Keratinocyte (primary cell): Measurements from ENCODE around the gene NUDT14. TPM values are rescaled to one million over a fixed set of nuclear protein-coding genes. Genes with fewer than 3 reads are reported as not detected.

Experiments
- DNase-seq: peaks from one replicate; pipeline ENCODE4 v3.0.0-alpha.2; 2011; ENCODE audit warnings: low read depth, missing footprints, low spot score
- FAIRE-seq: peaks from 2 replicates; lab custom pipeline; 2011; peaks lifted over from hg19 to GRCh38; lab: Jason Lieb, UNC
- H2AFZ ChIP-seq: 2 replicates; pipeline ENCODE4 v1.6.0; 2012; ENCODE audit warnings: low read length, control low read depth, inconsistent platforms; ENCODE audit not compliant: control insufficient read depth
- H3K27ac ChIP-seq: 2 replicates; pipeline ENCODE4 v1.5.1; 2011; ENCODE audit warnings: low read length; ENCODE audit not compliant: control insufficient read depth, insufficient read depth
- H3K27me3 ChIP-seq: 3 replicates; pipeline ENCODE4 v1.6.0; 2011; ENCODE audit warnings: low read length; ENCODE audit not compliant: control insufficient read depth, insufficient read depth; ENCODE audit errors: extremely low read depth
- H3K36me3 ChIP-seq, 2 experiments: 2 replicates in 1 of 2; 3 replicates in 1 of 2; pipeline ENCODE4 v1.5.1; 2011; ENCODE audit warnings: low read length in 2 of 2, mild to moderate bottlenecking in 1 of 2; ENCODE audit not compliant: control insufficient read depth in 2 of 2, insufficient read depth in 2 of 2; ENCODE audit errors: extremely low read depth in 1 of 2
- H3K4me1 ChIP-seq: 3 replicates; pipeline ENCODE4 v1.5.1; 2011; ENCODE audit warnings: low read length; ENCODE audit not compliant: control insufficient read depth, insufficient read depth; ENCODE audit errors: extremely low read depth
- H3K4me2 ChIP-seq: 3 replicates; pipeline ENCODE4 v1.6.0; 2011; ENCODE audit warnings: low read depth, low read length; ENCODE audit not compliant: control insufficient read depth, insufficient read depth; ENCODE audit errors: extremely low read depth
- H3K4me3 ChIP-seq, 3 experiments: fragments of 200-600 bp in 1 of 3; sonication (generic) in 1 of 3; 2 replicates in 2 of 3; 3 replicates in 1 of 3; pipeline ENCODE4 v1.5.1; 2011 to 2016; ENCODE audit warnings: low read length in 3 of 3, mild to moderate bottlenecking in 3 of 3, control low read depth in 2 of 3, inconsistent platforms in 1 of 3, low read depth in 1 of 3, mixed read lengths in 1 of 3, mixed run types in 1 of 3, moderate library complexity in 1 of 3; ENCODE audit not compliant: control insufficient read depth in 2 of 3, insufficient read depth in 2 of 3; ENCODE audit errors: extremely low read depth in 1 of 3
- H3K79me2 ChIP-seq: 2 replicates; pipeline ENCODE4 v1.6.0; 2012; ENCODE audit warnings: low read length; ENCODE audit not compliant: control insufficient read depth, insufficient read depth
- H3K9ac ChIP-seq: 3 replicates; pipeline ENCODE4 v1.6.0; 2011; ENCODE audit warnings: low read length; ENCODE audit not compliant: control insufficient read depth, insufficient read depth; ENCODE audit errors: extremely low read depth
- H3K9me1 ChIP-seq: 3 replicates; pipeline ENCODE4 v1.6.0; 2011; ENCODE audit warnings: low read length; ENCODE audit not compliant: control insufficient read depth, insufficient read depth; ENCODE audit errors: extremely low read depth
- H3K9me3 ChIP-seq: 2 replicates; pipeline ENCODE4 v1.5.1; 2012; ENCODE audit warnings: low read depth, low read length; ENCODE audit not compliant: control insufficient read depth
- H4K20me1 ChIP-seq: 3 replicates; pipeline ENCODE4 v1.6.0; 2011; ENCODE audit warnings: low read length; ENCODE audit not compliant: control insufficient read depth, insufficient read depth; ENCODE audit errors: extremely low read depth
- EZH2 ChIP-seq: IDR thresholded peaks from one replicate; pipeline ENCODE4 v1.6.1; 2012; ENCODE audit warnings: inconsistent platforms, mild to moderate bottlenecking, low read length, moderate library complexity
- dilution Hi-C: fragments of 300-500 bp; cut with MboI; formaldehyde crosslinking; loops from one replicate; pipeline ENCODE4 v1.7.0; 2020; ENCODE audit warnings: low sequenced_read_pairs; ENCODE audit not compliant: extremely low pct_ligation_motif_present
- polyA plus RNA-seq, 5 experiments: library from polyadenylated mRNA; depleted of rRNA in 3 of 5; stranded (reverse) in 3 of 5; stranded (forward) in 1 of 5; unstranded in 1 of 5; fragments of >200 nt; gene quantifications; 1 replicate in 1 of 5; 2 replicates in 3 of 5; 3 replicates in 1 of 5; pipeline versions ENCODE4 v1.2.1 to v1.2.3, GENCODE V29; 2011 to 2012; ENCODE audit warnings: missing spikeins in 2 of 5, low read depth in 1 of 5, low replicate concordance in 1 of 5
- TF ChIP-seq, protein P1 (sequence below), 3 experiments: IDR thresholded peaks in 1 of 3; conservative IDR thresholded peaks in 1 of 3; optimal IDR thresholded peaks in 1 of 3; 2 replicates in 2 of 3; 3 replicates in 1 of 3; pipeline versions ENCODE3 to v1.5.1; 2011; ENCODE audit warnings: low read length in 3 of 3, mild to moderate bottlenecking in 3 of 3, moderate library complexity in 2 of 3, control low read depth in 1 of 3, inconsistent platforms in 1 of 3; ENCODE audit not compliant: insufficient read depth in 2 of 3; ENCODE audit errors: extremely low read depth in 1 of 3

NUDT14 gene
- polyA plus RNA-seq, 1 donor (not counting 4 experiments of a cell fraction or from before 2014, with no cell fraction given): 15.6 TPM

GRCh38 chr14:105144026-105144665 is 37.0 kb downstream of the NUDT14 start:
- Histone ChIP-seq H3K4me2 (no peak overlapping the region), H4K20me1 (no peaks in the 10 kb centered on the region), H3K36me3 (peaks cover 30 to 32% of the 10 kb centered on the region in 2 experiments), H3K27ac (no peak overlapping the region), H3K9ac (no peak overlapping the region), H3K27me3 (no peaks in the 10 kb centered on the region), H3K79me2 (no peaks in the 10 kb centered on the region), H3K4me1 (no peaks in the 10 kb centered on the region), H3K9me3 (peaks cover 7% of the 10 kb centered on the region), H3K4me3 (no peak overlapping the region), H3K9me1 (no peaks in the 10 kb centered on the region), H2AFZ (no peak overlapping the region)
- no peak for FAIRE-seq
- TF ChIP-seq, protein P1, sequence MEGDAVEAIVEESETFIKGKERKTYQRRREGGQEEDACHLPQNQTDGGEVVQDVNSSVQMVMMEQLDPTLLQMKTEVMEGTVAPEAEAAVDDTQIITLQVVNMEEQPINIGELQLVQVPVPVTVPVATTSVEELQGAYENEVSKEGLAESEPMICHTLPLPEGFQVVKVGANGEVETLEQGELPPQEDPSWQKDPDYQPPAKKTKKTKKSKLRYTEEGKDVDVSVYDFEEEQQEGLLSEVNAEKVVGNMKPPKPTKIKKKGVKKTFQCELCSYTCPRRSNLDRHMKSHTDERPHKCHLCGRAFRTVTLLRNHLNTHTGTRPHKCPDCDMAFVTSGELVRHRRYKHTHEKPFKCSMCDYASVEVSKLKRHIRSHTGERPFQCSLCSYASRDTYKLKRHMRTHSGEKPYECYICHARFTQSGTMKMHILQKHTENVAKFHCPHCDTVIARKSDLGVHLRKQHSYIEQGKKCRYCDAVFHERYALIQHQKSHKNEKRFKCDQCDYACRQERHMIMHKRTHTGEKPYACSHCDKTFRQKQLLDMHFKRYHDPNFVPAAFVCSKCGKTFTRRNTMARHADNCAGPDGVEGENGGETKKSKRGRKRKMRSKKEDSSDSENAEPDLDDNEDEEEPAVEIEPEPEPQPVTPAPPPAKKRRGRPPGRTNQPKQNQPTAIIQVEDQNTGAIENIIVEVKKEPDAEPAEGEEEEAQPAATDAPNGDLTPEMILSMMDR (optimal IDR thresholded peaks at IDR 0.05 in 1 of 3, IDR thresholded peaks at IDR 0.05 in 1 of 3, conservative IDR thresholded peaks at IDR 0.05 in 1 of 3; ENCODE audit: extremely low read depth in 1 of 3, insufficient read depth in 2 of 3, low read length in 3 of 3): no peak
- TF ChIP-seq EZH2: no peak
- no peak for DNase-seq
- dilution Hi-C loops: no loop called here

DNA sequence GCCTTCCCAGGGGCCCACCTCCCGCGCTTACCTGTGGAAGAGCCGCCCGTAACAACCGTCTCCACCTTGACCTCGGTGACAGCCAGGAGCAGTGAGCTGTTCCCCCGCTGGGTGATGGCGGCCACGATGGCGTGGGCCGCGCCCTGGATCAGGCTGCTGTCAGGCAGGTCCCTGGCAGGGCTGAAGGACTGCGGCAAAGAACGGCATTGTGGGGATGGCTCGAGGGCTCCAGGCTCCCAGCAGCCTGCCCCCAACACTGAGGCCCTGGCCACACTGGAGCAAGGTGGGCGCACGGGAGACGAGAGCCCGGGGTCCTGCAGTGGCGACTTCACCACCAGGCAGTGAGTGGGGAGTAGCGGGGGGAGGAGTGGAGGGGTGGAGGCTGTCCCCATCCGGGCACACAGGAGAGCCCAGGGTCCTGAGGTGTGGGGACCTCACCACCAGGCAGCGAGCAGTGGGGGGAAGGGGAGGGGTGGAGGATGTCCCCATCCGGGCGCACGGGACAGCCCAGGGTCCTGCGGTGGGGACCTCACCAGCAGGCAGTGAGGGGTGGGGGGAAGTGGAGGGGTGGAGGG is 37.6 kb downstream of the NUDT14 start:
- DNase-seq: no peak
- Histone ChIP-seq H3K9me1 (no peaks in the 10 kb centered on the region), H3K36me3 (peaks cover 27 to 32% of the 10 kb centered on the region in 2 experiments), H3K27ac (no peak overlapping the region), H4K20me1 (no peaks in the 10 kb centered on the region), H3K9me3 (peaks cover 7% of the 10 kb centered on the region), H3K9ac (no peak overlapping the region), H2AFZ (no peak overlapping the region), H3K4me3 (no peak overlapping the region), H3K27me3 (no peaks in the 10 kb centered on the region), H3K79me2 (no peaks in the 10 kb centered on the region), H3K4me2 (no peak overlapping the region), H3K4me1 (no peaks in the 10 kb centered on the region)
- dilution Hi-C loops: no loop called here
- no peak for FAIRE-seq
- TF ChIP-seq, protein P1 (optimal IDR thresholded peaks at IDR 0.05 in 1 of 3, IDR thresholded peaks at IDR 0.05 in 1 of 3, conservative IDR thresholded peaks at IDR 0.05 in 1 of 3; ENCODE audit: extremely low read depth in 1 of 3, insufficient read depth in 2 of 3, low read length in 3 of 3): no peak
- no peak for TF ChIP-seq EZH2
